ENCODE measurements around the gene USP9Y. TPM values are rescaled to one million over a fixed set of nuclear protein-coding genes. Genes with fewer than 3 reads are reported as not detected.
A peak's percentile ranks its signal among the peaks of the same experiment; 100 is the strongest.

Gene USP9Y
- polyA plus RNA-seq, 4 donors = 36.2 to 55.9 (median 44.2) TPM

GRCh38 chrY:12752856-12753255 is 51.8 kb downstream of the USP9Y start:
- no peak for DNase-seq (ENCODE audit: low read depth in 4 of 4, low spot score in 3 of 4)

DNA sequence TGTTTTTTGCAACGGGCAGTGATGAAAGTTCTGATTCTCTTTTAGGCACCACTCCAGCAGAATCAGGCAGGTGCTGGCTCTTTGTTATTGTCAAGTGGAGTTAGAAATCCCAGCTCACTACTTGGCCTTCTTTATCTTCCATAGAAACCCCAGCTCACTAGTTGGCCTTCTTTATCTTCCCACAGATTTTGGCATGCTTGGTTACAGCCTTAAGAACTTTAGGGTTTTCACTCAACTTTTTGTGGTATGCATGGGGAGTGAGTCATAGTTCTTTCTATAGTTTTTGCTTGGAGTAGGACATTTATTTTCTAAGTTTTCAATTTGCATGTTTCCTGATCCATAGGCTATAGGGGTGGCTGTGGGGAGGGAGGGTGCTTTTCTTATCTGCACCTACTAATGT is 55.0 kb downstream of the USP9Y start:
- no peak for DNase-seq (ENCODE audit: low read depth in 4 of 4, low spot score in 3 of 4)

- no peak for DNase-seq (ENCODE audit: low read depth in 4 of 4, low spot score in 3 of 4)
Observed at GRCh38 chrY:12765976-12766375, 64.9 kb downstream of the USP9Y start.

DNA sequence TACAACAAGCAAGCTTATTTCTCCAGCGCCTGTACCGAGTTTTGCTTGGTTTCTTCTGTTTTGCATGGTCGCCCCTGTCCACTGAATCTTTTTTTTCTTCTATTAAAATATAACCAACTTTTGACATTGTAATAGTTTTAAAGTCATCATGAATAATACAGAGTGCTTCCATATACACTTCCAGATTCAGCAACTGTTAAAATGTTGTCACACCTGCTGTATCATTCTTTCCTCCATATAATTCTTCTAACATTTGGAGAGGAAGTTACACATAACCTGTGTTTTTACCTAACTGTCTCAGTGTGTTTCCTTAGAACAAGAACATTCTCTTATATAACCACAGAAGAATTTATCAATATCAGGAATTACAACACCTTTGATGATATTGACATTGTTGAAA is 83.5 kb downstream of the USP9Y start:
- no peak for DNase-seq (ENCODE audit: low read depth in 4 of 4, low spot score in 3 of 4)

- no peak for DNase-seq (ENCODE audit: low read depth in 4 of 4, low spot score in 3 of 4)
Observed at GRCh38 chrY:12793999-12794398, 93.0 kb downstream of the USP9Y start.

GRCh38 chrY:12808046-12808445 is 107.0 kb downstream of the USP9Y start:
- DNase-seq (ENCODE audit: low read depth in 4 of 4, low spot score in 3 of 4) = no peak

- no peak for DNase-seq (ENCODE audit: low read depth in 4 of 4, low spot score in 3 of 4)
Observed at GRCh38 chrY:12809034-12809433, 108.0 kb downstream of the USP9Y start.

DNA sequence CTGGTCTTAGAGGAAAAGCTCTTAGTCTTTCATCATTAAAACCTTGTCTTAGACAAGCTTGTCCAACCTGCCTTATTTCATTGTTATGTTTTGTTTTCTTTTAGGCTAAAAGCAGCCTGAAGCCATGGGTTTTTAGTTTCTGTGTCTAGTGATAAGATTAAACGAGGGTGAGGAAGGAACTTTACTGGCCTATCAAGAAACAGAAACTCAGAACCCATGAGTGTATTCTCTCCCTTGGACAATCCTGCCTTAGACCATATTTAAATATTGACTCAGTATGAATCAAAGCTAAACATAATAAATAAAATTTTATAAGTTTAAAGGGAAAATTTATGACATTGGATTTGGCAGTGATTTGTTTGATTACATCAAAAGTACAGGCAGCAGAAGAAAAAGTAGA is 122.4 kb downstream of the USP9Y start:
- DNase-seq (ENCODE audit: low read depth in 4 of 4, low spot score in 3 of 4) = no peak

DNA sequence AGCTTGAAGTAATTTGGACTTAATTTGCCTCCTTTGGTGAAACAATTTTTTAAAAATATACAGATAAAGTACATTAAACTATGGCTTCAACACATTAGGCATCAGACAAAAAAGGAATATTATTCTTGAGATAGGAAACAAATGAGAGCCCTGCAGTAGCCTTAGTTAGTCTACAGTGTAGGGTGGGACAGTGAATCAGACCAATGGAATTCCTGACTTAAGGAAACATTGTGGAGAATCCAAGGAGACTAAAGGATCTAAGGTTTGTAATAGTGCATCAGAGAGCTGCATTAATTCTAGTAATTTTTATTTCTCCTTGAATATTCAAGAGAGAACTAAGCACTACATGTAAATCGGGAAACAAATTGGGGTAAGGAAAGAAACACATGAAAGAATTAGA is 125.8 kb downstream of the USP9Y start:
- no peak for DNase-seq (ENCODE audit: low read depth in 4 of 4, low spot score in 3 of 4)

GRCh38 chrY:12833284-12833683 is 132.3 kb downstream of the USP9Y start:
- no peak for DNase-seq (ENCODE audit: low read depth in 4 of 4, low spot score in 3 of 4)

DNA sequence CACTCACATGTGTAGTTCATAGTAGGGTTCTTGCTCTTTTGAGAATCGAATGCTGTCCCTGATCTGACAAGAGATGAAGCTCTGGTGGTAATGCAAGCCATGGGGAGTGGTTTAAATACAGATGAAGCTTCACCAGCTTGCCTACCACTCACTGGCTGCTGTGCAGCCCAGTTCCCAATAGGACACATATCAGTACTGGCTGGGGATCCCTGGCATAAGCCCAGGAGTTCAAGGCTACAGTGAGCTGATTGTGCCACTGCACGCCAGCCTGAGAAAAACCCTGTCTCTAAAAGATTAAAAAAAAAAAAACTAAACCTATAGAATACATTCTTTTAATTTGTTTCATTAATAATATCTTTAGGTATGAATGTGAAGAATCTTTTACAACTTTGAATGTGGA is 136.5 kb downstream of the USP9Y start:
- DNase-seq (ENCODE audit: low read depth in 4 of 4, low spot score in 3 of 4) = no peak

DNA sequence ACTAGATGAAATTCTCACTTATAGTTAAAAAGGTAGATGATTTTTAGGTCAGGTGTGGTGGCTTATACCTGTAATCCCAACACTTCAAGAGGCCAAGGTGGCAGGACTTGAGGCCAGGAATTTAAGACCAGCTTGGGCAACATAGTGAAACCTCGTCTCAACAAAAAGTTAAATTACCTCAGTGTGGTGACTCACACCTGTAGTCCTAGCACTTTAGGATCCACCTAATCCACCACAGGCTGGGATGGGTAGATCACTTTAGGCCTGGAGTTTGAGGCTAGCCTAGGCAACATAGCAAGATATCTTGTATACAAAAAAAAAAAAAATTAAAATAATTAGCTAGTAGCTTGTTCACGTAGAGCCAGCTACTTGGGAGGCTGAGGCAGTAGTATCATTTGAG is 140.3 kb downstream of the USP9Y start:
- DNase-seq (ENCODE audit: low read depth in 4 of 4, low spot score in 3 of 4) = no peak

DNA sequence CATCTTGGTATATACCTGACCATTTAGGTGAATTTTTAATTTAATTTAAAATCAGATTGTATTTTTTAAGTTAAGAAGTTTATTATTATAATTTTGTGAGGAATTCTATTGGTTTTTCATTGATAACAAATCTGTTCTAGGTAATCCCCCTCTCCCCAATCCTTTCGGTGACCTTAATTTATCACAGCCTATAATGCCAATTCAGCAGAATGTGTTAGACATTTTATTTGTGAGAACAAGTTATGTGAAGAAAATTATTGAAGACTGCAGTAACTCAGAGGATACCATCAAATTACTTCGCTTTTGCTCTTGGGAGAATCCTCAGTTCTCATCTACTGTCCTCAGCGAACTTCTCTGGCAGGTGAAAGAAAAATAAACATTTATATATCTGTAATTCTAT is 145.8 kb downstream of the USP9Y start:
- DNase-seq (ENCODE audit: low read depth in 4 of 4, low spot score in 3 of 4) = no peak

DNA sequence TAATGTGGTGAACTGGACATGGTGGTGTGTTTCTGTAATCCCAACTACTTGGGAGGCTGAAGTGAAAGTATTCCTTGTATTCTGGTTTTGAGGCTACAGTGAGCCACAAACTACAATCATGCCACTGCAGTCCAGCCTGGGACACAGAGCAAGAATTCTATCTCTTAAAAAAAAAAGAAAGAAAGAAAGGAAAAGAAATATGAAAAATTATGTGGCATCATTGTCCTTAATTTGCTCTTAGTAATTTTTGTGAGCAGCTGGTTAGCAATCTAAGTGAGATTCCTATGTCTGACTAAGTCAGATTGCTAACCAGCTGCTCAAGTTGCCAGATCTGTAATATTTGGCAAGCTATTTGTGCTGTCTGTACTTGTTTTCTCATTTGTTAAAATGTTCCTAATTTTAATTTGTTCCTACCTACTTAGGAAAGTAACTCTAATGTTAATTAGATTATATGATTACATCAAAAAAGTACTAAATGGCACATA is 154.8 kb downstream of the USP9Y start:
- DNase-seq (ENCODE audit: low read depth in 4 of 4, low spot score in 3 of 4) = no peak

GRCh38 chrY:12867960-12868359 is 166.9 kb downstream of the USP9Y start:
- no peak for DNase-seq (ENCODE audit: low read depth in 4 of 4, low spot score in 3 of 4)

- DNase-seq (ENCODE audit: low read depth in 4 of 4, low spot score in 3 of 4) = no peak
Observed at GRCh38 chrY:12896973-12897372, 195.9 kb downstream of the USP9Y start.

GRCh38 chrY:12898604-12899003 is 197.6 kb downstream of the USP9Y start:
- no peak for DNase-seq (ENCODE audit: low read depth in 4 of 4, low spot score in 3 of 4)

DNA sequence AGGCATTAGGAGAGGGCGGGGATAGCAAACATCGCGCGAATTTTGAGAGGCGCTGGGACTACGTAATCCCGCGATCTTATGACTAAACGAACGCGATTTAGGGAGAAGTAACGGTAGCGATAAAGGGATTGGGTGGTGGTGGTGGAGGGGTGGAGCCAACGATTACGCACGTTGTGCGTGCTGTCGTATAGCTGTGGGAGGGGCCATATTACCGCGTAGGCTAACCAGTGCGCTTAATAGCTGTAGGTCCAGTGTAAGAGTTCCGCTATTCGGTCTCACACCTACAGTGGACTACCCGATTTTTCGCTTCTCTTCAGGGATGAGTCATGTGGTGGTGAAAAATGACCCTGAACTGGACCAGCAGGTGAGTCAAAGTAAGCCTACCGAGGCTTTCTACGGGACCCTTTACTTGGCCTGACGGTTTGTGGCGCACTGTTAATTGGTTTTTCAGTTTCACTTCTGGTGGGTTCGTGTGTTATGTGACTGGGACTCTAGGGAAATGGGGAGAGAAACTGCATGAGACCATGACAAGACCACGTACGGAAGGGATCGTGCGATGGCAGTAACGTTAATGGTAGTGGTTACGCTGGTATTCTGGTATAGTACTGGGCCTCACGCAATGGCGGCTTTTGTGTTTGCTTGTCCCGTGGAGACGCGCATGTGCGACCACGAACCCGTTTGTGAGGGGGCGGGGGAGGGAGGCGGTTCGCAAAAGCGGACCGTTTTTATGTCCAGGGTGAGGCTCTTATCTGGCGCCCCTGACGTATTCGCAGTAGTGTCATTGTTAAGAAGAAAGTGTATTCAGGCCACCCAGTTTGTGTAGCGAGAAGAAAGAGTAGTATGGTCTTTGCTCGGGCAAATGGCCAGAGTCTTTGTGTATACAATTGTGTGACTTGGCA is 203.8 kb downstream of the USP9Y start, which contains the start of gene DDX3Y:
TSS of gene DDX3Y (plus strand) at position 251 of the 899 bp plus-strand sequence. CDS start at position 320, 69 bp downstream.
- peak; percentile 79 to 85 (median 82) for DNase-seq (ENCODE audit: low read depth in 4 of 4, low spot score in 3 of 4)

GRCh38 chrY:12905517-12905872 is 204.5 kb downstream of the USP9Y start:
- DNase-seq (ENCODE audit: low read depth in 4 of 4, low spot score in 3 of 4) = peak in 3 of 4 donors; percentile 50 to 73 (median 58)

DNA sequence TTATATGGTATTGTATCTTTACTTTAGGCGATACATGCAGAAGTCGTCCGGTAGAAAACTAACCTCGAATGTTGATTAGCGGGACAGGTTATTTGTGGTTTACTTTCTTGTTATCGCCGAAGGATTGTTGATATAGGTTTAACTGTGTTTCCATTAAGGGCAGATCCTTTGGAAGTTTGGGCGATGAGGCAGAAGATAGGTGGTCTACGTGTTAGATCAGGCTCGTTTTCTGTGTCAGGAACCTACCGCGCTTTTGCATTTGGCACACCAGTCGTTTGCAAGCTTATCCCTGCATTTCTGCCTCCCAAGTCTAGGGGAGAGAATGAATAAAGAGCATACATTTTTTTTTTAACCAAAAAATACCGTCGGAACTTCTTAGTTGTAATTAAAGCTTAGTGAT is 204.9 kb downstream of the USP9Y start:
- DNase-seq (ENCODE audit: low read depth in 4 of 4, low spot score in 3 of 4) = peak in 2 of 4 donors; percentile 6 to 20

Measured in right renal pelvis (tissue), 4 donors.